IMR-90 (cell line): Measurements from ENCODE around the gene ABHD15. TPM values are rescaled to one million over a fixed set of nuclear protein-coding genes. Genes with fewer than 3 reads are reported as not detected.

Experiments used
- ATAC-seq: fragments of 200-7000 bp; cut with Tn5 transposase; 2 replicates; pipeline ENCODE4 v1.9.1; 2020; ENCODE audit warnings: low read depth, mild to moderate bottlenecking, moderate library complexity
- BruUV-seq: library from RNA; stranded (reverse); fragments of 400-500 nt; replicated peaks from 2 replicates; lab custom pipeline; 2021; lab: Mats Ljungman, UMichigan
- CTCF ChIA-PET: fragments of 300-600 bp; formaldehyde crosslinking; extraction: SDS; loops from one replicate; lab custom pipeline; 2021; ENCODE audit warnings: antibody characterized with exemption; lab: Yijun Ruan, JAX
- POLR2A ChIA-PET: fragments of 300-600 bp; sonication (Branson Sonifier 250); formaldehyde crosslinking; loops from one replicate; lab custom pipeline; 2022; ENCODE audit warnings: antibody characterized with exemption; ENCODE audit not compliant: unreplicated experiment; lab: Charles Lee
- DNase-seq: peaks from one replicate; pipeline ENCODE4 v3.0.0; 2013
- H2AFZ ChIP-seq: replicated peaks from 2 replicates; pipeline ENCODE3; 2013; ENCODE audit warnings: low read length, mild to moderate bottlenecking; ENCODE audit not compliant: poor library complexity
- H2AK5ac ChIP-seq: 2 replicates; pipeline ENCODE4 v1.6.1; 2013; ENCODE audit warnings: low read depth, low read length, inconsistent platforms
- H2AK9ac ChIP-seq: replicated peaks from 2 replicates; pipeline ENCODE3; 2013; ENCODE audit warnings: mild to moderate bottlenecking, low read depth, low read length, moderate library complexity; ENCODE audit not compliant: poor library complexity
- H2BK120ac ChIP-seq: 2 replicates; pipeline ENCODE4 v1.6.1; 2013; ENCODE audit warnings: low read depth, low read length, inconsistent platforms
- H2BK15ac ChIP-seq: 3 replicates; pipeline ENCODE4 v1.6.1; 2013; ENCODE audit warnings: low read depth, low read length, inconsistent platforms
- H2BK20ac ChIP-seq: 2 replicates; pipeline ENCODE4 v1.6.1; 2013; ENCODE audit warnings: low read depth, mild to moderate bottlenecking, inconsistent platforms, low read length, moderate library complexity
- H2BK5ac ChIP-seq: 2 replicates; pipeline ENCODE4 v1.6.1; 2013; ENCODE audit warnings: mild to moderate bottlenecking, low read depth, low read length, inconsistent platforms; ENCODE audit not compliant: poor library complexity, severe bottlenecking
- H3K14ac ChIP-seq: replicated peaks from 2 replicates; pipeline ENCODE4 v1.6.1; 2013; ENCODE audit warnings: low read depth, low read length, inconsistent platforms
- H3K18ac ChIP-seq: 2 replicates; pipeline ENCODE4 v1.6.1; 2013; ENCODE audit warnings: low read depth, low read length, control low read depth
- H3K23ac ChIP-seq: 2 replicates; pipeline ENCODE4 v1.6.1; 2013; ENCODE audit warnings: low read depth, low read length, inconsistent platforms
- H3K27ac ChIP-seq: 2 replicates; pipeline ENCODE4 v1.5.1; 2013; ENCODE audit warnings: mild to moderate bottlenecking, control low read depth, low read length; ENCODE audit not compliant: insufficient read depth
- H3K27me3 ChIP-seq: 2 replicates; pipeline ENCODE4 v1.6.1; 2013; ENCODE audit warnings: low read length; ENCODE audit not compliant: control insufficient read depth, insufficient read depth
- H3K36me3 ChIP-seq: 2 replicates; pipeline ENCODE4 v1.6.1; 2013; ENCODE audit warnings: low read length, mixed read lengths; ENCODE audit not compliant: control insufficient read depth, insufficient read depth
- H3K4ac ChIP-seq: 2 replicates; pipeline ENCODE4 v1.6.1; 2013; ENCODE audit warnings: low read depth, low read length, inconsistent platforms
- H3K4me1 ChIP-seq: 2 replicates; pipeline ENCODE4 v1.6.1; 2013; ENCODE audit warnings: low read length, mixed read lengths; ENCODE audit not compliant: control insufficient read depth, insufficient read depth
- H3K4me2 ChIP-seq: 2 replicates; pipeline ENCODE4 v1.6.1; 2013; ENCODE audit warnings: low read depth, mild to moderate bottlenecking, control low read depth, low read length, moderate library complexity
- H3K4me3 ChIP-seq: 2 replicates; pipeline ENCODE4 v1.5.1; 2013; ENCODE audit warnings: low read depth, mild to moderate bottlenecking, control low read depth, low read length, moderate library complexity; ENCODE audit not compliant: insufficient read depth
- H3K56ac ChIP-seq: 2 replicates; pipeline ENCODE4 v1.6.1; 2013; ENCODE audit warnings: low read length, inconsistent platforms; ENCODE audit not compliant: insufficient read depth; ENCODE audit errors: extremely low read depth
- H3K79me1 ChIP-seq, 2 experiments: 2 replicates each; pipeline ENCODE4 v1.6.1; 2013; ENCODE audit warnings: low read length in 2 of 2, inconsistent platforms in 1 of 2, low read depth in 1 of 2
- H3K9ac ChIP-seq: 2 replicates; pipeline ENCODE4 v1.6.1; 2013; ENCODE audit warnings: low read depth, low read length, control low read depth
- H3K9me1 ChIP-seq: 2 replicates; pipeline ENCODE4 v1.6.1; 2013; ENCODE audit warnings: low read length, inconsistent platforms; ENCODE audit not compliant: insufficient read depth
- H3K9me3 ChIP-seq: 2 replicates; pipeline ENCODE4 v1.6.1; 2013; ENCODE audit warnings: low read length; ENCODE audit not compliant: control insufficient read depth, insufficient read depth
- H4K20me1 ChIP-seq: 2 replicates; pipeline ENCODE4 v1.6.1; 2013; ENCODE audit warnings: low read length, inconsistent platforms; ENCODE audit not compliant: insufficient read depth
- H4K5ac ChIP-seq: 2 replicates; pipeline ENCODE4 v1.6.1; 2013; ENCODE audit warnings: mild to moderate bottlenecking, low read depth, low read length, control low read depth
- H4K8ac ChIP-seq, 2 experiments: 2 replicates each; pipeline ENCODE4 v1.6.1; 2013; ENCODE audit warnings: low read depth in 2 of 2, low read length in 2 of 2, control low read depth in 1 of 2, inconsistent platforms in 1 of 2
- H4K91ac ChIP-seq: 2 replicates; pipeline ENCODE4 v1.6.1; 2013; ENCODE audit warnings: low read depth, low read length, inconsistent platforms; ENCODE audit not compliant: insufficient read depth
- BHLHE40 ChIP-seq: fragments of 150-350 bp; IDR thresholded peaks from 2 replicates; pipeline ENCODE4 v1.6.1; 2016; ENCODE audit warnings: mild to moderate bottlenecking, low read depth, low read length
- CEBPB ChIP-seq: IDR thresholded peaks from 2 replicates; pipeline ENCODE4 v1.6.1; 2012; ENCODE audit warnings: low read depth, low read length, improper control_type of control experiment
- NFE2L2 ChIP-seq: fragments of 150-350 bp; IDR thresholded peaks from 2 replicates; pipeline ENCODE4 v1.6.1; 2016; ENCODE audit warnings: low read depth, mild to moderate bottlenecking, low read length
- WGBS, 2 experiments: methylation state at CpG; one replicate each; pipeline versions ENCODE4 v1.1.5 to v1.1.7; 2013; ENCODE audit warnings: missing lambda C conversion rate in 2 of 2; ENCODE audit not compliant: insufficient read length in 1 of 2; ENCODE audit errors: extremely low coverage in 2 of 2; 5-methylcytosine and 5-hydroxymethylcytosine counted together
- dilution Hi-C: fragments of 300-500 bp; cut with HindIII; formaldehyde crosslinking; loops from one replicate; pipeline ENCODE4 v1.14.3; 2018; ENCODE audit warnings: low sequenced_read_pairs; ENCODE audit not compliant: unreplicated experiment
- in situ Hi-C: fragments of 300-500 bp; cut with MboI; formaldehyde crosslinking; loops from 3 replicates; pipeline ENCODE4 v1.14.3; 2019; ENCODE audit warnings: low sequenced_read_pairs, inconsistent platforms, mixed read lengths
- intact Hi-C: fragments of 100-400 bp; cut with micrococcal nuclease; formaldehyde crosslinking; loops from 2 replicates; pipeline ENCODE4 v1.10.0; 2022
- polyA plus RNA-seq, 3 experiments: library from polyadenylated mRNA; depleted of rRNA; stranded (reverse); fragments of >200 nt; gene quantifications; 2 replicates each; pipeline ENCODE4 v1.2.3, GENCODE V29; 2012; ENCODE audit warnings: low replicate concordance in 1 of 3
- total RNA-seq: library from RNA; depleted of rRNA; stranded (reverse); fragments of >200 nt; gene quantifications from 2 replicates; pipeline ENCODE4 v1.2.3, GENCODE V29; 2012

Gene ABHD15
- total and polyA plus RNA-seq, 2 of the 4 experiments (the other 2 are of a cell fraction) = 3.2 to 4.6 TPM

GRCh38 chr17:29546830-29547229 is 20.0 kb downstream of the ABHD15 start:
- no peak overlapping the region for H2AK9ac ChIP-seq
- no peak for DNase-seq
- POLR2A ChIA-PET = no interaction called here
- no peak overlapping the region for H3K56ac ChIP-seq
- no peak overlapping the region for H4K8ac ChIP-seq
- H2BK120ac ChIP-seq = no peak overlapping the region
- H4K91ac ChIP-seq = no peak overlapping the region
- H3K27ac ChIP-seq = no peak overlapping the region
- no peak overlapping the region for H3K23ac ChIP-seq
- H3K4ac ChIP-seq = no peak overlapping the region
- no peak overlapping the region for H3K4me3 ChIP-seq
- CTCF ChIA-PET = no interaction called here
- 0 out of 2 replicates have a peak, but pooled peaks cover 3% of the 10 kb centered on the region for H4K20me1 ChIP-seq
- intact Hi-C loops = no loop called here
- H3K9me1 ChIP-seq = no peaks in the 10 kb centered on the region
- BruUV-seq = no TSS peak
- H3K14ac ChIP-seq = no peak overlapping the region
- peak; percentile 27; the same call in 1 of the 2 replicates for ATAC-seq
- H3K36me3 ChIP-seq = peaks cover 17% of the 10 kb centered on the region
- TF ChIP-seq CEBPB (peak; percentile 85), NFE2L2 (no peak), BHLHE40 (no peak)
- dilution Hi-C loops = no loop called here
- in situ Hi-C loops = no loop called here
- no peak overlapping the region for H3K4me2 ChIP-seq
- no peaks in the 10 kb centered on the region for H3K27me3 ChIP-seq
- H2AFZ ChIP-seq = no peak overlapping the region
- peaks cover 2% of the 10 kb centered on the region; the same call in 1 of the 2 replicates for H3K4me1 ChIP-seq
- no peak overlapping the region for H3K18ac ChIP-seq
- H3K9ac ChIP-seq = no peak overlapping the region
- no peak overlapping the region for H4K5ac ChIP-seq
- no CpG with 5 or more reads among the region's 1 CpG for WGBS, 2 experiments
- H3K9me3 ChIP-seq = no peaks in the 10 kb centered on the region
- no peak overlapping the region for H2BK20ac ChIP-seq
- no peak overlapping the region for H2BK15ac ChIP-seq
- H2AK5ac ChIP-seq = no peak overlapping the region
- H2BK5ac ChIP-seq = no peak overlapping the region
- H3K79me1 ChIP-seq = peaks cover 3 to 10% of the 10 kb centered on the region in 2 experiments; a peak in 2 of 4 replicates
